ENCODE measurements around the gene PHKG2. TPM values are rescaled to one million over a fixed set of nuclear protein-coding genes. Genes with fewer than 3 reads are reported as not detected.

The PHKG2 gene
- total RNA-seq, 2 donors from 2014 or later = 25.6 to 26.4 TPM

DNA sequence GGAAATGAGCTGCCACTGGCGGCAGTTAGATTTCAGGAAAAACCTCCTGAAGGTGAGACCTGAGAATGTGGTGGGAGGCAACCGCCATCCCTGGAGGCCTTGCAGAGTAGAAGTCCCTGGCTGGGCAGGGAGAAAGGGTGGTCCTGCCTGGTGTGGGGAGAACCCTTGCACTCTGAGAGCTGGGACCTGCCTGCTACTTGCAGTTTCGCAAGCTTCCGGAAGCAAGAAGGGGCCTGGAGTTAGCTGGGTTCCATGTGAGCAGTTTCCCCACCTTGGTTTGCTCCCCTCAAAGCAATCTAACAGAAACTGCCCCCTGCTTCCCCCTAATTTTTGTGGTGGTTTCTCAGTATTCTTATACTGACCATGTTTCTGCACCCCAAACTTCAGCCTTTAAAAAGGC, 32.3 kb downstream of the PHKG2 start:
- no peaks in the 10 kb centered on the region for H3K9me3 ChIP-seq
- H3K27me3 ChIP-seq (replicated peaks; ENCODE audit: insufficient read depth) = no peaks in the 10 kb centered on the region
- H3K4me1 ChIP-seq (ENCODE audit: control insufficient read depth in 1 of 2, low read depth in 2 of 2) = peaks cover 7 to 22% of the 10 kb centered on the region in 2 donors
- no peak overlapping the region for H3K27ac ChIP-seq
- no peak overlapping the region for H3K4me3 ChIP-seq
- no peak for TF ChIP-seq CTCF (IDR thresholded peaks at IDR 0.05)
- no peak for ATAC-seq (ENCODE audit: insufficient number of reproducible peaks, low FRiP score, low read depth)
- DNase-seq (ENCODE audit: low spot score) = no peak
- peaks cover 23% of the 10 kb centered on the region for H3K36me3 ChIP-seq

DNA sequence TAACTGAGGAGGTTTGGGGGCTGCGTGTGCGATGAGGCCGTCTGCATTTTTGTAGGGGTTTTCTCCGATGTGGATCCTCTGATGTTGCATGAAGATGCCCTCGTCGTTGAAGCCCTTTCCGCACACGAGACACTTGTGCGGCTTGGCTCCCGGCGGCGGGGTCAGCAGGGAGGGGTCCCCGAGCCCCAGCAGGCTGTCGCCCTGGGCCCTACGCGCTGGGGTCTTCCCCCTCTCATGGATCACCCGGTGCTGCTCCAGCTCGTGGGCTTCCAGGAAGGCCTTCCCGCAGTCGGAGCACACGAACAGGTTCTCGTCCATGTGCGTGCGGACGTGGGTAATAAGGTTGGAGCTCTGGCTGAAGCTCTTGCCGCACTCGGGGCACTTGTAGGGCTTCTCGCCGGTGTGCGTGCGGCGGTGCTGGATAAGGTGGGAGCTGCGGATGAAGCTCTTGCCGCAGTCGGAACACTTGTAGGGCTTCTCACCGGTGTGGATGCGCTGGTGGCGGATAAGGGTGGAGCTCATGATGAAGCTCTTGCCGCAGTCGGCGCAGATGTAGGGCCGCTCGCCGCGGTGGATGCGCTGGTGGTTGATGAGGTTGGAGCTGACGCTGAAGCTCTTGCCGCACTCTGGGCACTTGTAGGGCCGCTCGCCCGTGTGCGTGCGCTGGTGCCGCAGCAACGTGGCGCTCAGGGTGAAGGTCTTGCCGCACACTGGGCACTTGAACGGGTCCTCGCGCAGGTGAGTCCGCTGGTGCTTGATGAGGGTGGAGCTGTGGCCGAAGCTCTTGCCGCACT, 34.5 kb downstream of the PHKG2 start:
- no peaks in the 10 kb centered on the region for H3K9me3 ChIP-seq
- no peak overlapping the region for H3K4me3 ChIP-seq
- no peaks in the 10 kb centered on the region for H3K27me3 ChIP-seq (replicated peaks; ENCODE audit: insufficient read depth)
- no peak for TF ChIP-seq CTCF (IDR thresholded peaks at IDR 0.05)
- peaks cover 23% of the 10 kb centered on the region for H3K36me3 ChIP-seq
- no peak for DNase-seq (ENCODE audit: low spot score)
- H3K27ac ChIP-seq = no peak overlapping the region
- H3K4me1 ChIP-seq (ENCODE audit: control insufficient read depth in 1 of 2, low read depth in 2 of 2) = peaks cover 7 to 20% of the 10 kb centered on the region in 2 donors
- ATAC-seq (ENCODE audit: insufficient number of reproducible peaks, low FRiP score, low read depth) = no peak

DNA sequence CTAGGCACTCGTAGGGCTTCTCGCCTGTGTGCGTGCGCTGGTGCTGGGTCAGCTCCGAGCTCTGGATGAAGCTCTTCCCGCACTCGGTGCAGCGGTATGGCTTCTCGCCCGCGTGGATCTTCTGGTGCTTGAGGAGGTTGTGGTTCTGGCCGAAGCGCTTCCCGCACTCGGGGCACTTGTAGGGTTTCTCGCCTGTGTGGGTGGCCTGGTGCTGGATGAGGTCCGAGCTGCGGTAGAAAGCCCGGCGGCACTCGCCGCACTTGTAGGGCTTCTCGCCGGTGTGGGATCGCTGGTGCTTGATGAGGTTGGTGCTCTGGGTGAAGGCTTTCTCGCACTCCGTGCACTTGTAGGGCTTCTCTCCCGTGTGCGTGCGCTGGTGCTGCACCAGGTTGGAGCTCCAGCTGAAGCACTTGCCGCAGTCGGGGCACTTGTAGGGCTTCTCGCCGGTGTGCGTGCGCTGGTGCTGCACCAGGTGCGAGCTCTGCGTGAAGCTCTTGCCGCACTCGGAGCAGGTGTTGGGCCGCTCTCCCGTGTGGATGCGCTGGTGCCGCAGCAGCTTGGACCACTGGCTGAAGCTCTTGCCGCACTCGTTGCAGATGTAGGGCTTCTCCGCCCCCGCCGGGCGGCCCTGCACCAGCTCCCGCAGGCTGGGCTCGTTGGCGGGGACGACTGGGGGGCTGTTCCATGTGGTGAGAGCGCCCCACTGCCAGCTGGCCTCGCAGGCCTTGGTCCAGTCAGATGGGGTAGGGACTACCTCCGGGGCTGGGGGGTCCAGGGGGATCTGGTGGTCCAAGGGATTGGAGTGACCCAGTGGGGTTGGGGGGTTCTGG, 35.3 kb downstream of the PHKG2 start:
- TF ChIP-seq CTCF (IDR thresholded peaks at IDR 0.05) = no peak
- no peak for ATAC-seq (ENCODE audit: insufficient number of reproducible peaks, low FRiP score, low read depth)
- H3K9me3 ChIP-seq = no peaks in the 10 kb centered on the region
- no peak for DNase-seq (ENCODE audit: low spot score)
- no peak overlapping the region for H3K27ac ChIP-seq
- peaks cover 10 to 28% of the 10 kb centered on the region in 2 donors for H3K4me1 ChIP-seq (ENCODE audit: control insufficient read depth in 1 of 2, low read depth in 2 of 2)
- H3K4me3 ChIP-seq = no peak overlapping the region
- peaks cover 23% of the 10 kb centered on the region for H3K36me3 ChIP-seq
- no peaks in the 10 kb centered on the region for H3K27me3 ChIP-seq (replicated peaks; ENCODE audit: insufficient read depth)

GRCh38 chr16:30784215-30784614, 36.0 kb downstream of the PHKG2 start:
- no peaks in the 10 kb centered on the region for H3K9me3 ChIP-seq
- peaks cover 23% of the 10 kb centered on the region for H3K36me3 ChIP-seq
- ATAC-seq (ENCODE audit: insufficient number of reproducible peaks, low FRiP score, low read depth) = no peak

More at GRCh38 chr16:30784215-30784614, 36.0 kb downstream of the PHKG2 start:
- Histone ChIP-seq H3K27me3 (replicated peaks; ENCODE audit: insufficient read depth) (no peaks in the 10 kb centered on the region), H3K4me1 (ENCODE audit: control insufficient read depth in 1 of 2, low read depth in 2 of 2) (peaks cover 10 to 28% of the 10 kb centered on the region in 2 donors), H3K4me3 (no peak overlapping the region), H3K27ac (no peak overlapping the region)
- no peak for DNase-seq (ENCODE audit: low spot score)
- no peak for TF ChIP-seq CTCF (IDR thresholded peaks at IDR 0.05)

Measured in thoracic aorta (tissue), 2 donors.